ENCODE measurements around the gene NELL1. TPM values are rescaled to one million over a fixed set of nuclear protein-coding genes. Genes with fewer than 3 reads are reported as not detected.

The NELL1 gene
- total and polyA plus RNA-seq, 2 donors (not counting 3 experiments of a cell fraction or from before 2014, with no cell fraction given): not detected

DNA sequence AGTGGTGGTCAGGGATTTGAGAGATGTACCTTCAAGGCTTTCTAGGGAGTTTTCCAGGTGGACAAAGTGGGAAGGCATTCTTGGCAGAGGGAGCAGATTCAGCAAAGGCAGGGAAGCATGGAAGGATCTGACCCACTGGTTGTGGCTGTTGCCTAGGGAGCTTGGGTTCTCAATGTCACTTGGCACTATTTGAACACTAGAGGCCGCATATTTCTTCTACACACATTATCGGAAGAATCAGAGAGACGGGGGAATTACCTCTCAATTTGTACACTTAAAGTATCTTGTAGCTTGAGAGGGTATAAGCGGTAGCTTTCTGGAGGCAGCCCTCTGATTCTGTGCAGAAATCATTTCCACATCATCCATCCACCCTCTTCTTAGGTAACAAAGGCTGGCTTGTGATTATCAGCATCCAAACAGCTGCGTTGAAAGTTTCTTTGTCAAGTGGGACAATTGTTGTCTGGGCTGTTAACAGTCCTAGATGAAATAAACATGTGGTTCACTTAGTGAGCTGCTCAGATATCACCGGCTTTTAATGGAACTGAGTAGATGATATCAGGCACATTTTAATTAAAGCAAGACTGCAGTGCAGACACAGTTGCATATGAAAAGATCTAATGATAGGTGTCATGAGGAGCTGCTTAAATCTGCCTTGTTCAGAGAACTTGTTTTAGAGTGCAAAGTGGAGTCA lies 2.6 kb downstream of the NELL1 start:
- no peaks in the 10 kb centered on the region for H4K20me1 ChIP-seq (replicated peaks; ENCODE audit: control insufficient read depth, extremely low read depth, insufficient read depth, low read length)
- no peak for DNase-seq (ENCODE audit: low read depth, low spot score)
- H3K27ac ChIP-seq (ENCODE audit: insufficient read depth, low read depth, low read length): no peak overlapping the region
- H3K79me2 ChIP-seq (ENCODE audit: control insufficient read depth, insufficient read depth, low read length): no peaks in the 10 kb centered on the region
- no peaks in the 10 kb centered on the region for H3K9me3 ChIP-seq (replicated peaks; ENCODE audit: control insufficient read depth, insufficient read depth, low read length)
- H3K4me1 ChIP-seq (ENCODE audit: control insufficient read depth, extremely low read depth, insufficient read depth, low read length): no peaks in the 10 kb centered on the region
- H3K4me2 ChIP-seq (ENCODE audit: insufficient read depth, low read length): no peak overlapping the region
- no peak for TF ChIP-seq EZH2 (IDR thresholded peaks at IDR 0.05; ENCODE audit: borderline replicate concordance, low read depth, low read length, severe bottlenecking)
- TF ChIP-seq POLR2A (IDR thresholded peaks at IDR 0.05; ENCODE audit: low read depth, low read length): no peak
- TF ChIP-seq POLR2AphosphoS5 (IDR thresholded peaks at IDR 0.05; ENCODE audit: insufficient read depth, low read depth, low read length): no peak
- no peak for TF ChIP-seq GATA2 (IDR thresholded peaks at IDR 0.05; ENCODE audit: insufficient read depth, insufficient read length, low read depth, low read length)
- no peak for TF ChIP-seq CTCF (IDR thresholded peaks at IDR 0.05; ENCODE audit: extremely low read depth in 1 of 2, insufficient read depth in 1 of 2, low read depth in 1 of 2, low read length in 2 of 2)
- TF ChIP-seq, protein P1, sequence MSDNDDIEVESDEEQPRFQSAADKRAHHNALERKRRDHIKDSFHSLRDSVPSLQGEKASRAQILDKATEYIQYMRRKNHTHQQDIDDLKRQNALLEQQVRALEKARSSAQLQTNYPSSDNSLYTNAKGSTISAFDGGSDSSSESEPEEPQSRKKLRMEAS (IDR thresholded peaks at IDR 0.05; ENCODE audit: insufficient read depth, insufficient read length): no peak
- no peak for TF ChIP-seq JUN (IDR thresholded peaks at IDR 0.05; ENCODE audit: borderline replicate concordance, insufficient read depth, insufficient read length, low read depth)
- TF ChIP-seq MYC (IDR thresholded peaks at IDR 0.05; ENCODE audit: low read depth, low read length): no peak
- no peak for TF ChIP-seq FOS (IDR thresholded peaks at IDR 0.05; ENCODE audit: borderline replicate concordance, insufficient read depth, low read length)
- no peak overlapping the region for H2AFZ ChIP-seq (ENCODE audit: low read depth, low read length)
- H3K9me1 ChIP-seq (replicated peaks; ENCODE audit: control insufficient read depth, extremely low read depth, insufficient read depth, low read length): no peaks in the 10 kb centered on the region
- no peak overlapping the region for H3K4me3 ChIP-seq (replicated peaks in 1 of 3; ENCODE audit: insufficient read depth in 1 of 3, low read depth in 1 of 3, low read length in 3 of 3)
- intact Hi-C loops (cut with micrococcal nuclease): loop anchor here (1.0 kb wide), 1 partner anchor 24 kb away; no protein-coding TSS in a partner anchor
- POLR2A ChIA-PET: no interaction called here
- peaks cover 33 to 48% of the 10 kb centered on the region in 2 experiments for H3K27me3 ChIP-seq (ENCODE audit: control insufficient read depth in 2 of 2, insufficient read depth in 2 of 2, low read length in 2 of 2)
- no peak for FAIRE-seq
- no peaks in the 10 kb centered on the region for H3K36me3 ChIP-seq (ENCODE audit: control insufficient read depth in 2 of 2, extremely low read depth in 1 of 2, insufficient read depth in 2 of 2, low read length in 2 of 2)
- CTCF ChIA-PET: interaction anchor here (0.6 to 1.4 kb wide), 6 partner anchors 15 to 544 kb away, joined by 3 to 10 read pairs (median 4); no protein-coding TSS in a partner anchor
- BruUV-seq (replicated peaks): no TSS peak
- H3K9ac ChIP-seq (replicated peaks; ENCODE audit: extremely low read depth, insufficient read depth, low read length): no peak overlapping the region
- dilution Hi-C loops (cut with MboI; ENCODE audit: extremely low pct_ligation_motif_present, low sequenced_read_pairs): no loop called here

Measured in endothelial cell of umbilical vein (primary cell).